Mucosa of rectum (tissue), 2 donors: ENCODE measurements around the gene KCNA3.
A peak's percentile ranks its signal among the peaks of the same experiment; 100 is the strongest.

Experiments
- H3K27ac ChIP-seq, 2 donors: one replicate each; pipeline ENCODE4 v1.7.0; 2013; ENCODE audit warnings: inconsistent platforms in 2 of 2, low read depth in 2 of 2, low read length in 2 of 2
- H3K27me3 ChIP-seq, 2 donors: one replicate each; pipeline ENCODE4 v1.7.0; 2013; ENCODE audit warnings: low read length in 2 of 2; ENCODE audit not compliant: control insufficient read depth in 2 of 2, insufficient read depth in 2 of 2
- H3K36me3 ChIP-seq, 2 donors: one replicate each; pipeline ENCODE4 v1.7.0; 2013; ENCODE audit warnings: low read length in 2 of 2; ENCODE audit not compliant: control insufficient read depth in 2 of 2, insufficient read depth in 2 of 2
- H3K4me1 ChIP-seq, 2 donors: one replicate each; pipeline ENCODE4 v1.7.0; 2013; ENCODE audit warnings: low read length in 2 of 2, mild to moderate bottlenecking in 1 of 2; ENCODE audit not compliant: control insufficient read depth in 2 of 2, insufficient read depth in 2 of 2
- H3K4me3 ChIP-seq, 2 donors: one replicate each; pipeline ENCODE4 v1.7.0; 2013; ENCODE audit warnings: low read length in 2 of 2
- H3K9ac ChIP-seq, 2 donors: one replicate each; pipeline ENCODE4 v1.7.0; 2013; ENCODE audit warnings: low read length in 2 of 2, low read depth in 1 of 2, mild to moderate bottlenecking in 1 of 2
- H3K9me3 ChIP-seq, 2 donors: one replicate each; pipeline ENCODE4 v1.7.0; 2013; ENCODE audit warnings: low read length in 2 of 2; ENCODE audit not compliant: control insufficient read depth in 2 of 2
- donor health status: healthy.
- donor health status: Normal muscosa, but diverticular disease.

Gene KCNA3

GRCh38 chr1:110674337-110675059 lies at the start of gene KCNA3:
Gene KCNA3, minus strand, starts transcription at chr1:110674940. Its CDS starts 131 bp downstream, at chr1:110674809.
- H3K27ac ChIP-seq, result peak within 1 kb of the TSS; percentile 71 to 85
- H3K36me3 ChIP-seq, result no peaks in the 10 kb centered on the region
- peak within 1 kb of the TSS; percentile 56 to 74 for H3K4me3 ChIP-seq
- H3K27me3 ChIP-seq, result peaks cover 15 to 31% of the 10 kb centered on the region in 2 donors
- peak within 1 kb of the TSS; percentile 65 to 73 for H3K9ac ChIP-seq
- peaks cover 0 to 2% of the 10 kb centered on the region in 2 donors for H3K4me1 ChIP-seq
- no peaks in the 10 kb centered on the region for H3K9me3 ChIP-seq

- no peak overlapping the region for H3K27ac ChIP-seq
- H3K36me3 ChIP-seq, result no peaks in the 10 kb centered on the region
- no peaks in the 10 kb centered on the region for H3K9me3 ChIP-seq
- H3K4me3 ChIP-seq, result no peak overlapping the region
- H3K27me3 ChIP-seq, result no peaks in the 10 kb centered on the region
- H3K4me1 ChIP-seq, result no peaks in the 10 kb centered on the region
- no peak overlapping the region for H3K9ac ChIP-seq
Observed at GRCh38 chr1:110722807-110723206, 48.1 kb upstream of the KCNA3 start.

GRCh38 chr1:110719908-110720307 lies 45.2 kb upstream of the KCNA3 start:
- H3K36me3 ChIP-seq, result no peaks in the 10 kb centered on the region
- H3K27ac ChIP-seq, result no peak overlapping the region
- no peaks in the 10 kb centered on the region for H3K27me3 ChIP-seq
- no peaks in the 10 kb centered on the region for H3K4me1 ChIP-seq
- H3K9me3 ChIP-seq, result no peaks in the 10 kb centered on the region
- H3K4me3 ChIP-seq, result no peak overlapping the region
- H3K9ac ChIP-seq, result no peak overlapping the region

GRCh38 chr1:110718452-110718851 lies 43.7 kb upstream of the KCNA3 start:
- H3K4me3 ChIP-seq, result no peak overlapping the region
- no peaks in the 10 kb centered on the region for H3K9me3 ChIP-seq
- H3K9ac ChIP-seq, result no peak overlapping the region
- no peaks in the 10 kb centered on the region for H3K27me3 ChIP-seq
- H3K27ac ChIP-seq, result no peak overlapping the region
- no peaks in the 10 kb centered on the region for H3K36me3 ChIP-seq
- no peaks in the 10 kb centered on the region for H3K4me1 ChIP-seq

GRCh38 chr1:110717179-110717578 lies 42.4 kb upstream of the KCNA3 start:
- Histone ChIP-seq H3K9ac (no peak overlapping the region), H3K4me3 (no peak overlapping the region), H3K27ac (no peak overlapping the region), H3K4me1 (no peaks in the 10 kb centered on the region), H3K9me3 (no peaks in the 10 kb centered on the region), H3K27me3 (no peaks in the 10 kb centered on the region), H3K36me3 (no peaks in the 10 kb centered on the region)

GRCh38 chr1:110714374-110714995 lies 39.7 kb upstream of the KCNA3 start:
- Histone ChIP-seq H3K9me3 (no peaks in the 10 kb centered on the region), H3K4me1 (no peaks in the 10 kb centered on the region), H3K27me3 (no peaks in the 10 kb centered on the region), H3K9ac (no peak overlapping the region), H3K36me3 (no peaks in the 10 kb centered on the region), H3K27ac (no peak overlapping the region), H3K4me3 (no peak overlapping the region)

GRCh38 chr1:110713221-110713620 lies 38.5 kb upstream of the KCNA3 start:
- no peaks in the 10 kb centered on the region for H3K36me3 ChIP-seq
- no peaks in the 10 kb centered on the region for H3K9me3 ChIP-seq
- H3K4me3 ChIP-seq, result no peak overlapping the region
- H3K27me3 ChIP-seq, result no peaks in the 10 kb centered on the region
- no peaks in the 10 kb centered on the region for H3K4me1 ChIP-seq
- no peak overlapping the region for H3K27ac ChIP-seq
- H3K9ac ChIP-seq, result no peak overlapping the region

GRCh38 chr1:110710314-110710713 lies 35.6 kb upstream of the KCNA3 start:
- Histone ChIP-seq H3K27me3 (no peaks in the 10 kb centered on the region), H3K36me3 (no peaks in the 10 kb centered on the region), H3K9me3 (no peaks in the 10 kb centered on the region), H3K9ac (no peak overlapping the region), H3K4me1 (no peaks in the 10 kb centered on the region), H3K27ac (no peak overlapping the region), H3K4me3 (no peak overlapping the region)

GRCh38 chr1:110708974-110709440 lies 34.3 kb upstream of the KCNA3 start:
- Histone ChIP-seq H3K4me3 (no peak overlapping the region), H3K9ac (no peak overlapping the region), H3K36me3 (no peaks in the 10 kb centered on the region), H3K4me1 (no peaks in the 10 kb centered on the region), H3K9me3 (no peaks in the 10 kb centered on the region), H3K27ac (no peak overlapping the region), H3K27me3 (no peaks in the 10 kb centered on the region)

- H3K9ac ChIP-seq, result no peak overlapping the region
- H3K4me3 ChIP-seq, result no peak overlapping the region
Observed at GRCh38 chr1:110707232-110707631, 32.5 kb upstream of the KCNA3 start.

More at GRCh38 chr1:110707232-110707631, 32.5 kb upstream of the KCNA3 start:
- Histone ChIP-seq H3K36me3 (no peaks in the 10 kb centered on the region), H3K27me3 (no peaks in the 10 kb centered on the region), H3K27ac (no peak overlapping the region), H3K9me3 (no peaks in the 10 kb centered on the region), H3K4me1 (no peaks in the 10 kb centered on the region)
